Measurements from ENCODE around the gene OR13C5.
"Not testable (repeated sequence)": the region's sequence is repeated elsewhere in the genome, so short reads cannot be mapped to it uniquely, and the experiment has no call there.

Gene OR13C5
- total RNA-seq: 0 reads per million in 18 experiments

- not testable (repeated sequence) for DNase-seq
Observed at GRCh38 chr9:104599313-104599712, at the start of gene OR13C5. Gene OR13C5 (minus strand): TSS chr9:104599413. CDS start chr9:104599413, 0 bp downstream.

- DNase-seq: no peak
Observed at GRCh38 chr9:104635456-104635855, 36.2 kb upstream of the OR13C5 start.

DNA sequence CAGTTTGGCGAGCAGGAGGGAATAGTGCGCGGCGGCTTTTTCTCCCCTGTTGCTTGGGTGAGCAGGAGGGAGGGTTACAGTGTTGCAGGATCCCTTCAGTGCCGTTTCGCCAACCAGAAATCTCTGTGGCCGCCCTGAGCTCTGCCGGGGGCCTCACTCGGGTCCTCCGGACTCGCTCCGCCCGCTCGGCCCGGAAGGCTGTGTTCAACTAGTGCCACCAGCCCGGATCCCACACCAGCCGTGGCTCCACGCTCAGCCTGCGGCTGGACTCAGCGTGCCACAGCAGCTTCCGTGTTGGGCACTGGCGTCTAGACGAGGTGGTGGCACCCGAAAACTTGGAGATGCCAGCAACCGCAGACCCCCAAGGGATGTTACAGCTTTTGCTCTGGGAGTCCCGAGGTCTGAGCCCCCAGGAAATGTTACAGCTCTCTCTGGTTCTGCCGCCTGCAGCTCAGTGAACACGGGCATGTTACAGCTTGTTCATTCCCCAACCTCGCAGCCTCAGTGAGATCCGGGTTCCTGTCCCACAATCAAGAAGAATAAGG is 34.8 kb upstream of the OR13C5 start:
- DNase-seq: no peak

DNA sequence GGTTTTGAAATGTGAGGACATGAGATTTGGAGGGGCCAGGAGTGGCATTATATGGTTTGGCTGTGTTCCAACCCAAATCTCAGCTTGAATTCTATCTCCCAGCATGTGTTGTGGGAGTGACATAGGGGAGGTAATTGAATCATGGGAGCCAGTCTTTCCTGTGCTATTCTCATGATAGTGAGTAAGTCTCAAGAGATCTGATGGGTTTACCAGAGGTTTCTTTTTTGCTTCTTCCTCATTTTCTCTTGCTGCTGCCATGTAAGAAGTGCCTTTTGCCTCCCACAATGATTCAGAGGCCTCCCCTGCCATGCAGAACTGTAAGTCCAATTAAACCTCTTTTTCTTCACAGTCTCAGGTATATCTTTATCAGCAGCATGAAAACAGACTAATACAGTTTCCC is 26.8 kb upstream of the OR13C5 start:
- DNase-seq: not testable (repeated sequence)

GRCh38 chr9:104618104-104618503 is 18.9 kb upstream of the OR13C5 start, which contains the start of gene OR13C9:
Gene OR13C9 (minus strand): TSS chr9:104618204. CDS start chr9:104618204, 0 bp downstream.
- DNase-seq: no peak

GRCh38 chr9:104617418-104617817 is 18.2 kb upstream of the OR13C5 start:
- DNase-seq: no peak

GRCh38 chr9:104611213-104611612 is 12.0 kb upstream of the OR13C5 start:
- no peak for DNase-seq

- DNase-seq: no peak
Observed at GRCh38 chr9:104608336-104608735, 9.1 kb upstream of the OR13C5 start.

DNA sequence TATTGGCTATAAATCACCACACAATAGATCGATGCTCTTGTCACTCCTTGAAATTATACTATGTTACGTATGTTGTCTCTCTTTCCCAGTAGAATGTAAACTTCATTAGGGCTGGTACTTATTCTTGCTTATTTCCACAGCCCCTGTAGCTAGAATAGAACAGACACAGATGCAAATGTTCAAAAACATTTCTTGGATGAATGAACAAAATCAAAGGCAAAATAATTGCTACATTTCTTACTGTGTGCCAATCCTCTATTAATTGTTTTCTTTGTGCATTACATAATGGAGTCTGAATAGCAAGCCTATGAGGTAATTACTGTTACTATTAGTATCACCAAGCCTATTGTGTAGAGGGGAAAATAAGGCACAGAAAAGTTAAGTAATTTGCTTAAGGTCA is 6.9 kb upstream of the OR13C5 start:
- DNase-seq: no peak

DNA sequence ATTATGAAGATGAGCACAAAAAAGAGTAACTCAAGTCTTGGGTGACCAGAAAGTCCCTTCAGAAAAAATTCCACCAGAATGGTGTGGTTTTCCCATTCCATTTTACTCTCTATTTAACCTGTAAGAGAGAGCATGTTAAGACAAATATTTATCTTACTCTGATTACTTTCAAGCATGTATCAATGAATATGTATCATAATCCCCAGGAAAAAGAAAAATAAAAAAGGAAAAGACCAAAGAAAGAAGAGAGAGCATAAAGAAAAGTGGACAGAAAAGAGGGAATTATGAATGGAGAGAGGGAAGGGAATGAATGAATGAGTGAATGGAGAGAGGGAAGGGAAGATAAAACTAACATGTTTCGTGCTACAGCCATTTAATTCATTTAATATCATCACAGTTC is 6.3 kb upstream of the OR13C5 start, which contains the start of gene OR13C2:
TSS of gene OR13C2 (minus strand) at position 101 of the 400 bp plus-strand sequence. CDS start at position 101, 0 bp downstream.
- not testable (repeated sequence) for DNase-seq

GRCh38 chr9:104604801-104605200 is 5.6 kb upstream of the OR13C5 start:
- DNase-seq: no peak

DNA sequence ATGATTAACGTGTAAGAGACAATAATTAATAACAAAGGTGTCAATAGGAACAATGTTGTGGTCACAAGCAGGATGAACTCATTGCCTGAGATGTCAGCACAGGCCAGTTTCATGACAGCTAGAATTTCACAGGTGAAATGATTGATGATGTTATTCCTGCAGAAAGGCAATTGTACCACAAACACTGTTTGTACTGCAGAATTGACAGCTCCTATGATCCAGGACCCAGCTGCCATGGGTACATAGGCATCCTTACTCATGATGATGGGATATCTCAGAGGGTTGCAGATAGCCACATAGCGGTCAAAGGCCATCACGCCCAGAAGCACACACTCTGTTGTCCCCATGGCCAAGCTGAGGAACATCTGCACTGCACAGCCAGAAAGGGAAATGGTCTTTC is 464 bp downstream of the OR13C5 start:
- not testable (repeated sequence) for DNase-seq

- DNase-seq: no peak
Observed at GRCh38 chr9:104589626-104590025, 9.6 kb downstream of the OR13C5 start.

DNA sequence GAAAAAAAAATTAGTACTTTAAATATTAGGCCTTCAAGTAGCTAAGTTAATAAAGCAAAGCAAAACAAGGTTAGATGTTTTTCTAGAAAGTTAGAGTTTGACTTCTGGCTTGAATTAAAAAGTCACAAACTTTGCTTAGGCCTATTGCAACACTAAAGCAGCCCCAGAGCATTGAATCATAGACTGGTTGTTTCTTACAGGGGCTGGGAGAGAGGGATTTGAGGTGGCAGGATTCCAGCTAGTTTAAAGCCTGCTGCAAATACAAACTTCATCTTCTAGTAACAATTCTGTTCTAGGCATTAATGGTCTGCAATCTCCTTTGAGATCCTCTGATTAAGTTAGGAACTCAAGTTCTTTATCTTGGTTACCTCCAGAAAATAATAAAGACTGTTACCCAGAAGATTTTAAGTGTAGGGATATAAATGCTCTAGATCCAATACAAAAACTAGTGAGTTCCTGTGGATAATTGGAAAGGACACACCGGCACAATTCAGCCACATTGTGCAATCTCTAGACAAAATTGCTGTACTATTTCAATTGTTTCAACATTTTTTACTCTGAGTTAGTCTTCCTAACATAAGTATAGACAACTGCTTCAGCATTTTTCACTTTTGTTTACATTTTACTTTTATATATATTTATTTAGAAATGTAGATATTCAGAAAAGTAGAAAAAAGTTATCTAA is 12.6 kb downstream of the OR13C5 start:
- peak in 1 of 2 donors; percentile 22 for DNase-seq

GRCh38 chr9:104580562-104580961 is 18.7 kb downstream of the OR13C5 start:
- no peak for DNase-seq

DNA sequence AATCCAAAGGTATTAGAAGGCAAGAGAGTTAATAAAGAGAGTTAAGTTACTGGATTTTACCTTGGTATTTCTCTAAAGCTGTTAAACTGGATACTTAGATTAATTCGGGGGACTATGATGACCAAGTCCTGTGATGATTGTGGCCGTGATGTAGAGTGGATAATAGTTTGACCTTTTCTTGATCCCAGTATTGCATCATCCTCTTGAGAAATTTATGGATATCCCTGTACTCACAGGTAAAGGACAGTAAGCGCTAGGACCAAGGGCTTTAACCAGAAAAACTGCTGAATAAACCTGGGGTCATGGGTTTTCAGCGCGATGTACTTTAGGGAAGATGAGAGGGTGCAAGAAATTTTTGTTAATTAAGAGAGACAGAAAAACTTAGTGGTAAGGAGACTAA is 21.9 kb downstream of the OR13C5 start:
- no peak for DNase-seq

GRCh38 chr9:104575456-104575855 is 23.8 kb downstream of the OR13C5 start:
- no peak for DNase-seq

DNA sequence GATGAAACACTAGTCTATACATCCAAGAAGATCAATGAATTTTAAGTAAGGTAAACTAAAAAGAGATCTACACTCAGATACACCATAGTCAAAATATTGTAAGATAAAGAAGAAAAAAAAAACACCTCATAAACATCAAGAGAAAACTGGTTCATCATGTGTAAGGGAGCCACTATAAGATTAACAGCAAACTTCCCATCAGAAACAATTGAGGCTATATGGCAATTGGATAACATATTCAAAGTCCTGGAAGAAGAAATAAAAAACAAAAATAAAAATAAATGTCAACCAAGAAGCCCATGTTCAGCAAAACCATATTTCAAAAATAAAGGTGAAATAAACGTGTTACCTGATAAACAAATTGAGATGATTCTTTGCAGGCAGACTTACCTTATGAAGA is 26.6 kb downstream of the OR13C5 start:
- no peak for DNase-seq

GRCh38 chr9:104568868-104569267 is 30.3 kb downstream of the OR13C5 start, which contains the start of gene OR13C8:
Gene OR13C8 (plus strand): TSS chr9:104569168. CDS start chr9:104569168, 0 bp downstream.
- no peak for DNase-seq

DNA sequence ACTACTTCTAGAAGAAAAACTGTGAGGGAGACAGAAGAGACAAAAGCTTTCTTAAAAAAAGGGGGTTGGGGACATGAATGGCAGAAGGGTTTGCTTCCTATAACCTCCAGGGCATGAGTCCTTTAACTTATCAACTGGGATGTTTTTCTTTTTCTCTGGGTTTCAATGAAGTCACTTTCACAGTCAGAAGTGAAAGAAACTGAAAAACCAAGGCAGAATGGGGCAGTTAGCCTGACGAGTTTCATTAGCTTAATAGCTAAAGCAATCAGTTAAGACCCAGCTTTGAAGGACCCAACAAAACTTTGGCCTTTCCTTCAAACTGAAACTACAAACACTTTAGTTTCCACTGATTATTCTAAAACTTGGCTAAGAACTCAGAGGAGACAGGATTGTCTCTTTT is 34.9 kb downstream of the OR13C5 start:
- DNase-seq: no peak

DNA sequence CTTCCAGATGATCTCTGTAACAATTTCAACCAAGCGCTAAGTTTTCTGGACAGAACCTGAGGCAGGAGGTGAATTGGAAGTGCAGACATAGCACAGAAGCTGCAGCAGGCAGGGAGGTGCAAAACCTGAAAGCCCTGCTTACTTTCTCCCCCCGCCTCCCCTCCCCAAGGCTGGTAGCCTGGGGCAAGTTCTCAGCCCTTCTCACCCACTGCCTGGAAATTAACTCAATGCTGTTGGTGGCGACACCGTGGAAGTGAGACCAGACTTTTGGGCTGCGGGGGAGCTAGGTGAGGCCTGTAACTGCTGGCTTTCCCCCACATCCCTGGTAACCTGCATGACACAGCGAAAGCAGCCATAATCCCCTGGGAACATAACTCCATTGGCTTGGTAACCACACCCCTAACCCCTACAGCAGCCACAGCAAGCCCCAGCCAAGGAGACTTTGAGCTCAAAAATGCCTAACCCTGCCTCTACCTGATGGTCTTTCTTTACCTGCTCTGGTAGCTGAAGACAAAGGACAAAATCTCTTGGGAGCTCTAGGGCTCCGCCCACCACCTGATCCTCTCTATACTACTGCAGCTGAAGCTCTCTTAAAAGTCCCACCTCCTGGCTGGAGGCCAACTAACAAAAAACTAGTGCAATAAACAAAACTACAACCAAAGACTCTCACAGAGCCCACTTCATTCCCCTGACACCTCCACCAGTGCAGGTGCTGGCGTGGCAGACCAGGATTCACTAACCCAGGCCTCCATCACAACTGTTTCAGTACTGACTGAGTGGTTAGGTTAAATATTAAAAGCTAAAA is 42.2 kb downstream of the OR13C5 start:
- DNase-seq: no peak

GRCh38 chr9:104555521-104555920 is 43.7 kb downstream of the OR13C5 start:
- no peak for DNase-seq

- DNase-seq: no peak
Observed at GRCh38 chr9:104553261-104553660, 46.0 kb downstream of the OR13C5 start.
